Colonic mucosa (tissue), 4 donors: ENCODE measurements around the gene RIMBP3C. TPM values are rescaled to one million over a fixed set of nuclear protein-coding genes. Genes with fewer than 3 reads are reported as not detected.
A peak's percentile ranks its signal among the peaks of the same experiment; 100 is the strongest.
"Not testable (repeated sequence)": the region's sequence is repeated elsewhere in the genome, so short reads cannot be mapped to it uniquely, and the experiment has no call there.

Source experiments
- DNase-seq: peaks from one replicate; pipeline ENCODE4 v3.0.0-alpha.2; 2020
- H3K27ac ChIP-seq: fragments of 200-600 bp; one replicate; pipeline ENCODE4 v1.8.0; 2021
- H3K27me3 ChIP-seq: fragments of 200-600 bp; one replicate; pipeline ENCODE4 v1.8.0; 2021
- H3K36me3 ChIP-seq: fragments of 200-600 bp; one replicate; pipeline ENCODE4 v1.8.0; 2021
- H3K4me1 ChIP-seq: fragments of 200-600 bp; one replicate; pipeline ENCODE4 v1.8.0; 2021; ENCODE audit warnings: mild to moderate bottlenecking
- H3K4me3 ChIP-seq: fragments of 200-600 bp; one replicate; pipeline ENCODE4 v1.8.0; 2021
- H3K9ac ChIP-seq, 2 donors: one replicate each; pipeline ENCODE4 v1.7.0; 2013; ENCODE audit warnings: control low read depth in 2 of 2, low read depth in 2 of 2, low read length in 2 of 2
- H3K9me3 ChIP-seq: fragments of 200-600 bp; one replicate; pipeline ENCODE4 v1.8.0; 2021
- intact Hi-C: fragments of 100-400 bp; cut with DNase I; formaldehyde crosslinking; loops from one replicate; pipeline ENCODE4 v1.14.1; 2022
- total RNA-seq, 2 donors: library from RNA; stranded (reverse); fragmentation: NEBNext Ultra II Directional in 1 of 2; extraction: Animal tissue kit (Norgen Biotek cat#: 25700) in 1 of 2; gene quantifications; one replicate each; pipeline ENCODE4 v1.2.1, GENCODE V29; 2021
- TF ChIP-seq, protein P1 (sequence below): fragments of 200-600 bp; IDR thresholded peaks from one replicate; pipeline ENCODE4 v1.8.0; 2022; ENCODE audit warnings: antibody characterized with exemption, mild to moderate bottlenecking
- donor health status: healthy.
- donor health status: DM: no; HTN: no; CAD: no.
- donor health status: DM: no; HTN: no; CAD: no.

RIMBP3C gene
- total RNA-seq, 2 donors from 2014 or later = 0.07 TPM; not detected in 1

- Histone ChIP-seq H3K36me3 (no peaks in the 10 kb centered on the region), H3K4me1 (peaks cover 29% of the 10 kb centered on the region), H3K27ac (no peak overlapping the region), H3K9me3 (no peaks in the 10 kb centered on the region), H3K9ac (no peak overlapping the region), H3K27me3 (no peaks in the 10 kb centered on the region), H3K4me3 (no peak overlapping the region)
- intact Hi-C loops = no loop called here
- TF ChIP-seq, protein P1, sequence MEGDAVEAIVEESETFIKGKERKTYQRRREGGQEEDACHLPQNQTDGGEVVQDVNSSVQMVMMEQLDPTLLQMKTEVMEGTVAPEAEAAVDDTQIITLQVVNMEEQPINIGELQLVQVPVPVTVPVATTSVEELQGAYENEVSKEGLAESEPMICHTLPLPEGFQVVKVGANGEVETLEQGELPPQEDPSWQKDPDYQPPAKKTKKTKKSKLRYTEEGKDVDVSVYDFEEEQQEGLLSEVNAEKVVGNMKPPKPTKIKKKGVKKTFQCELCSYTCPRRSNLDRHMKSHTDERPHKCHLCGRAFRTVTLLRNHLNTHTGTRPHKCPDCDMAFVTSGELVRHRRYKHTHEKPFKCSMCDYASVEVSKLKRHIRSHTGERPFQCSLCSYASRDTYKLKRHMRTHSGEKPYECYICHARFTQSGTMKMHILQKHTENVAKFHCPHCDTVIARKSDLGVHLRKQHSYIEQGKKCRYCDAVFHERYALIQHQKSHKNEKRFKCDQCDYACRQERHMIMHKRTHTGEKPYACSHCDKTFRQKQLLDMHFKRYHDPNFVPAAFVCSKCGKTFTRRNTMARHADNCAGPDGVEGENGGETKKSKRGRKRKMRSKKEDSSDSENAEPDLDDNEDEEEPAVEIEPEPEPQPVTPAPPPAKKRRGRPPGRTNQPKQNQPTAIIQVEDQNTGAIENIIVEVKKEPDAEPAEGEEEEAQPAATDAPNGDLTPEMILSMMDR = no peak
- DNase-seq = no peak
Observed at GRCh38 chr22:21573750-21574494, 22.7 kb upstream of the RIMBP3C start.

GRCh38 chr22:21573293-21573734 lies 22.1 kb upstream of the RIMBP3C start:
- no peak overlapping the region for H3K27ac ChIP-seq
- peaks cover 29% of the 10 kb centered on the region for H3K4me1 ChIP-seq
- peak overlapping the region in 1 of 2 donors; percentile 12 for H3K9ac ChIP-seq
- no peaks in the 10 kb centered on the region for H3K27me3 ChIP-seq
- intact Hi-C loops = no loop called here
- no peak overlapping the region for H3K4me3 ChIP-seq
- DNase-seq = no peak
- TF ChIP-seq, protein P1 = no peak
- H3K9me3 ChIP-seq = no peaks in the 10 kb centered on the region
- no peaks in the 10 kb centered on the region for H3K36me3 ChIP-seq

GRCh38 chr22:21571679-21572078 lies 20.4 kb upstream of the RIMBP3C start:
- Histone ChIP-seq H3K4me1 (peaks cover 29% of the 10 kb centered on the region), H3K4me3 (no peak overlapping the region), H3K9ac (no peak overlapping the region), H3K27me3 (no peaks in the 10 kb centered on the region), H3K27ac (no peak overlapping the region), H3K9me3 (no peaks in the 10 kb centered on the region), H3K36me3 (no peaks in the 10 kb centered on the region)
- TF ChIP-seq, protein P1 = no peak
- intact Hi-C loops = loop anchor here (2.0 kb wide), 1 partner anchor 69 kb away; no protein-coding TSS in a partner anchor
- DNase-seq = no peak

DNA sequence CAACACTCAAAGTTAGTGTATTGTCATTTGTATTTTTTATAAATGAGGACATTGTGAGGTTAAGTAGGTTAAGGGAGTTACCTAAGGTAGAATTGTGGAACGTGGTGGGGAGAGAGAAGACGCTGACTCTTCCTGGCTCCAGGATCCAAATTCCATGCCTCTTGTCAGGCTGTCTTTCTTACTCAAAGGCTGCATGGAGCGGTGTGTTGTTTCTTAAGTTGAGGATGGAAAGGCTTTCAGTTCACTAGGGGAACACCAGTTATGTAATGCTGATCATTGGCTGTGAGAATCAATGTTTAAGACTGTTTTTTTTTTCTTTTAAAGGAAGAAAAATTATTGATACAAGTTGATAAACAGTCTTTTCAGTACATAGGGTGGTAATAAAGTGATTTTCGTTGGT lies 19.1 kb upstream of the RIMBP3C start:
- peaks cover 29% of the 10 kb centered on the region for H3K4me1 ChIP-seq
- no peak overlapping the region for H3K4me3 ChIP-seq
- TF ChIP-seq, protein P1 = no peak
- no peak overlapping the region for H3K9ac ChIP-seq
- intact Hi-C loops = loop anchor here (2.0 kb wide), 1 partner anchor 70 kb away; no protein-coding TSS in a partner anchor
- no peak overlapping the region for H3K27ac ChIP-seq
- H3K36me3 ChIP-seq = no peaks in the 10 kb centered on the region
- no peaks in the 10 kb centered on the region for H3K27me3 ChIP-seq
- DNase-seq = no peak
- H3K9me3 ChIP-seq = no peaks in the 10 kb centered on the region

- peaks cover 22% of the 10 kb centered on the region for H3K4me1 ChIP-seq
- no peak overlapping the region for H3K27ac ChIP-seq
- H3K9me3 ChIP-seq = no peaks in the 10 kb centered on the region
- no peak overlapping the region for H3K4me3 ChIP-seq
- H3K27me3 ChIP-seq = no peaks in the 10 kb centered on the region
- intact Hi-C loops = loop anchor here (2.0 kb wide), 1 partner anchor 71 kb away; no protein-coding TSS in a partner anchor
- TF ChIP-seq, protein P1 = no peak
- H3K36me3 ChIP-seq = no peaks in the 10 kb centered on the region
- no peak for DNase-seq
- H3K9ac ChIP-seq = no peak overlapping the region
Observed at GRCh38 chr22:21569459-21570170, 18.4 kb upstream of the RIMBP3C start.

DNA sequence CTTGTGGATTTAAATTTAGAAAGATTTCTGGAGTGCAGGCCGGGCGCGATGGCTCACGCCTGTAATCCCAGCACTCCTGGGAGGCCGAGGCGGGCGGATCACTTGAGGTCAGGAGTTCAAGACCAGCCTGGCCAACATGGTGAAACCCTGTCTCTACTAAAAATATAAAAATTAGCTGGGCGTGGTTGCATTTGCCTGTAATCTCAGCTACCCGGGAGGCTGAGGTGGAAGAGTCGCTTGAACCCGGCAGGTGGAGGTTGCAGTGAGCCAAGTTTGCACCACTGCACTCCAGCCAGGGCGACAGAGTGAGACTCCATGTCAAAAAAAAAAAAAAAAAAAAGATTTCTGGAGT lies 17.8 kb upstream of the RIMBP3C start:
- intact Hi-C loops, H3K27me3 ChIP-seq, H3K36me3 ChIP-seq, DNase-seq, H3K9me3 ChIP-seq: not testable (repeated sequence)
- H3K27ac ChIP-seq = peak overlapping the region; percentile 89
- H3K4me3 ChIP-seq = peak overlapping the region; percentile 92
- H3K9ac ChIP-seq = peak overlapping the region; percentile 83 to 92
- H3K4me1 ChIP-seq = peaks cover 17% of the 10 kb centered on the region
